GM19395 (cell line): ENCODE results near the gene SHPK.

Source experiments
- ATAC-seq: cut with Tn5 transposase; IDR thresholded peaks from one replicate; pipeline ENCODE4 v1.9.1; 2021; ENCODE audit warnings: mild to moderate bottlenecking, moderate library complexity; ENCODE audit not compliant: unreplicated experiment

SHPK gene, protein sequence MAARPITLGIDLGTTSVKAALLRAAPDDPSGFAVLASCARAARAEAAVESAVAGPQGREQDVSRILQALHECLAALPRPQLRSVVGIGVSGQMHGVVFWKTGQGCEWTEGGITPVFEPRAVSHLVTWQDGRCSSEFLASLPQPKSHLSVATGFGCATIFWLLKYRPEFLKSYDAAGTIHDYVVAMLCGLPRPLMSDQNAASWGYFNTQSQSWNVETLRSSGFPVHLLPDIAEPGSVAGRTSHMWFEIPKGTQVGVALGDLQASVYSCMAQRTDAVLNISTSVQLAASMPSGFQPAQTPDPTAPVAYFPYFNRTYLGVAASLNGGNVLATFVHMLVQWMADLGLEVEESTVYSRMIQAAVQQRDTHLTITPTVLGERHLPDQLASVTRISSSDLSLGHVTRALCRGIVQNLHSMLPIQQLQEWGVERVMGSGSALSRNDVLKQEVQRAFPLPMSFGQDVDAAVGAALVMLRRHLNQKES

DNA sequence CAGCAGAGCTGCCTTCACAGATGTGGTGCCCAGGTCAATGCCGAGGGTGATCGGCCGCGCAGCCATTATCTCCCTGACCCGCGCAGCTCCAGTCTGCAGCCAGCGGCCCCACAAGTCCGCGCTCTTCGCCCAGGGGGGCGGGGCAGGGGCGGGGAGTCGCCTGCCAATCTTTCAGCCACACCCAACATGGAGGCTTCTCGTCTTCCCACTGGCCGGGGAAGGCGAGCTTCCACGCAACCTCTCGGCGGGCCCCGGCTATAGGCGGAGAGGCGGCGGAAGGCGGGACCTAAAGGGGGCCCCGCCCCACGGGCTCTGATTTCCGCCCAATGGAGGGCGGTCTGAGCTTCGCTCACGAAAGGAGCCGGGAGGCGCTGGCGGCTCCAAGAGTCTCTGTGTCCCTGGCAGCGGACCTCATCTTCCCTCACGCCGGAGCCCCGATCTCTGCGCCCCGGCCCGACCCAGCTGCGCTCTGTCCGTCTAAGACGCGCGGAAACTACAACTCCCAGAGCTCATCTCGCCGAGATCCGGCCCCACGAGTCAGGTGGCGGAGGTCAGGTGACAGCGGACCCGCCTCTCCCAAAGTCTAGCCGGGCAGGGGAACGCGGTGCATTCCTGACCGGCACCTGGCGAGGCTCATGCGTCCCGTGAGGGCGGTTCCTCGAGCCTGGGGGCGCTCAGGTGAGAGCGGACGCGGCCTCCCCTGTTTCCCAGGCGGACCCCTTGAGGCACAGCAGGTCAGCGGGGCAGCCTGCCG lies at the start of gene SHPK, which contains the start of gene CTNS:
TSS of gene SHPK (minus strand) at position 97 of the 754 bp plus-strand sequence. CDS start at position 66, 31 bp downstream.
TSS of gene CTNS (plus strand) at position 607 of the 754 bp plus-strand sequence. CDS start 3,447 bp downstream, outside the sequence.
- ATAC-seq, result peak; percentile 91

DNA sequence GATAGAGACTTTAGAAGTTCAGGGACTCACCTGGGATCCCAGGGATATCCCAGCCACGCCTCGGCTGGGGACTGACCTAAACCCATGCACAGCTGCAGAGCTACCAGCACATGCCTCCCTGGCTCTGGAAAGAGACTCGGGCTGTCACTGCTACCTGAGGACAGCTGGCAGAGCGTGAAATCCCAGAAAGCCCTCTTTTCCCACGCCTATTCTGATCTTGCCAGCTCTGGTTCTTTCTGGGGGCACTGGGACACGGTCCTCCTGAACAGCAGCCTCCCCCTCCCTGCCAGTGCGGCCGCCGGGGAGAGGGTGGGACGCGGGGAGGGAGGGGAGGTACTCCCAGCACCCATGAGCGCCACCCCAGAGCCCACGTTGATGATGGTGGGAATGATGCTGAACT lies 49.1 kb upstream of the SHPK start:
- no peak for ATAC-seq

DNA sequence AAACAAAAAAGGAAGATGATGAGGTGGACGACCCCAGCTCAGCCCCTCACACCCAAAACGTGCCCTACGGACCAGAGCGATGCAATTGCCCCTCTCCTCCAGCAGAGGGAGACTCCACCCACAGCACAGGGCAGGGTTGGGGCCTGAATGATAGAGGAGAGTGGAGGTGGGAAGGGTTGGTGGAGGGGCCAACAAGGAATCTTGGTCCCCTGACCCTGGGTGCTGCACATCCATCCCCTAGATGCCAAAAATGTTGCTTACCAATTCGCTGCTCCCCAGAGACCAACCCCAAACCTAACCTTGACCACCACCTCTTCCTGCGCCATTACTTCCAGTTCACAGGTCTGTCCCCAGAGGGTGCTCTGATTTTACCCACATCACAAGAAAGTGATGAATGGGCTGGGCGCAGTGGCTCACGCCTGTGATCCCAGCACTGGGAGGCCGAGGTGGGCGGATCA lies 47.0 kb upstream of the SHPK start:
- ATAC-seq, result peak; percentile 76

DNA sequence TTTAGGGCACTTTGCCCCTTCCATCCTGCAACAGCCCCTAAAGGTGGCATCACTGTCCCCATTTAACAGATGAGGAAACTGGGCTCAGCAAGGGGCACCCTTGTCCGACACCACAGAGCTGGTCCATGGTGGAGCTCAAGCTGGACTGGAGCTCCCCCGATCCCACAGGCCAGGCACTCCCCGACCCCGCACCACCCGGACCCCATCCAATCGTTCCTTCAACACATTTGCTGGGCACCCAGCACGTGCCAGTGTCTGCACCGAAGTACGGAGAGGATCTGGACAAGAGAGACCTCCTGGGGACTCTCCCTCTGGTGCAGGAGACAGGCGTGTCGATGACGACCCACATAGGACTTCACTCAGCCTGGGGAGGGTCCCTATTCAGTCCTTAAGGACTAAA lies 46.0 kb upstream of the SHPK start:
- no peak for ATAC-seq

DNA sequence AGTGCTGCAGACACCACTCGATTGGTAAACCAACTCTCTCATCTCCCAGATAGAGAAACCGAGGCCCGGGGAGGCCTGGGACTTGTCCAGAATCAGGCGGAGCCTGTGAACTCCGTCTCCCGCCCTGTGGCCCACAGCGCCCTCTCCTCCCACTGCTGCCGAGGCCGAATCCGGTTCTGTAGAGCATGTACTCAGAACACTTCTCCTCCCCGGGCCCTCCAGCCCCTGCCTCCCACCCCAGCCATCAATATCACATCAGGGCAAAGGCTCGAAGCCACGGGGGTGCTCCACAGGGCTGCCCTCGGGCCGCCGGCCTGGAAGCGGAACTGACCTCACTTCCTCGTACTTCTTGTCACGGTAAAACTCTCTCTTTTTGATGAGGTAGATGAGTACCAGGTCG lies 45.5 kb upstream of the SHPK start:
- no peak for ATAC-seq

DNA sequence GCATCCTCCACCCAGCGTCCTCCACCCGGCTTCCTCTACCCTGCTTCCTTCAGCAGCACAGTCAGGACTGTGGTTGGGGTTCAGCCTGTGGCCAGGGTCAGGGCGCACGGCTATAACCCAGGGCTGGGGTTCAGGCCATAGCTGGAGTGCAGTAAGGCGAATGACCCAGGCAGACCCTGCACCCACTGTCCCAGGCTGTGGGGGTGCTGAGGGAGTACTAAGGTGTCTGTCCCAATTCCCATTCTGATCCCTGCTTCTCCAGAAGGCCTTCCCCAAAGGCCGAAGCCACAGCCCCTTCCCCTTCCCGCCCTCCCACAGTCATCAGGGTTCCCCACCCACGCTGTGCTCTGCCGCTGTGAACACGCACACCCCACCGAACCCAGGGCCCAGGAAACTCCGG lies 45.0 kb upstream of the SHPK start:
- ATAC-seq, result no peak

DNA sequence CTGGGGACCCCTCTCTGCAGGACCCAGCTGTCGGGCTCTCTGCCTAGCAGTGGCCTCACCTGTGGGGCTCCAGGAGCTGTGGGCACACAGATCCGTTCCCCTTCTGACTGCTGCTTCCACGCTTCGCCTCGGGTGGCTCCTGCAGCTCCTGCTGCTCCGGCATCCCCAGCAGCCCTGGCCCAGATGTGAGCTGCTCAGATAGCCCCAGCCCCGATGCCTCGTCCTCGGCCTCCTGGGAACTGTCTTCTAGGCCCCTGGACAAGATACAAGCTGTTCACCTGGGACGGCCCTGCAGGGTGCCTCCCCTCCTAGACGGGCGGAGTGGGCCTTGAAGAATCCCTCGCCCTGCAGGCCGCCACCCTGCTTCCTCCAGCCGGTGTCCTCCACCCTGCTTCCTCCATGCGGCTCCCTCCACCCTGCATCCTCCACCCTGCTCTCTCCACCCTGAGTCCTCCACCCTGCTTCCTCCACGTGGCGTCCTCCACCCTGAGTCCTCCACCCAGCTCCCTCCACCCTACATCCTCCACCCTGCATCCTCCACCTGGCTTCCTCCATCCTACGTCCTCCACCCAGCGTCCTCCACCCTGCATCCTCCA lies 43.6 kb upstream of the SHPK start:
- ATAC-seq, result no peak

DNA sequence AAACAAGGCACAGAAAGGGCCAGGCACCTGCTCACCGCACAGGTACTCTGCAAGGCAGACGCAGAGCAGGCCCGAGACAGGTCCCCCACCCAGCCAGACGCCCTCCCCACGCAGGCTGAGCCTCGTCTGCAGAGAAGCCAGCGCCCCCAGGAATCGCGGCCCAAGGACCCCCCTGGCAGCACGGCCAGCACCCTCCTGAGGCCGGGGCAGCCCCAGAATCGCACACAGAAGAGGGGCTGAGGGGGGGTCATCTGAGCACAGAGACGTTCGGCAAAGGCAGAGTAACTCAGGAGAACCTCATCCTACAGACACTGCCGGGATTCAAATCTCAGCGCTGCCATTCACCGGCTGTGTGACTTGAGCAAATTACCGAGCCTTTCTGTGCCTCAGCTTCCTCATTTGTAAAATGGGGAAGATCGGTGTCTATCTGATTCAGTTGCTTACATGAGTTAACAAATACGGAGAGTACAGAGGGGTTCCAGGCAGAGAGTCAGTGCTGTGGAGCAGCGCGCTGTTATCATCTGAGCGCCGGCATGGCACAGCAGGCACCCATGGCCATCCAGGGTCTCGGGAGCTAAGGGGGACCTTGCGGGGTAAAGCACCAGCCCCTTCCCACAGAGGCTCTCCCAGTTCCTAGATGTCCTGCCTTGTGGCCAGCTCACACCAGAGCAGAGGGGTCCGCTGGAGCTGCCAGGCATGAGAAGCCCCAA lies 42.9 kb upstream of the SHPK start:
- ATAC-seq, result no peak

DNA sequence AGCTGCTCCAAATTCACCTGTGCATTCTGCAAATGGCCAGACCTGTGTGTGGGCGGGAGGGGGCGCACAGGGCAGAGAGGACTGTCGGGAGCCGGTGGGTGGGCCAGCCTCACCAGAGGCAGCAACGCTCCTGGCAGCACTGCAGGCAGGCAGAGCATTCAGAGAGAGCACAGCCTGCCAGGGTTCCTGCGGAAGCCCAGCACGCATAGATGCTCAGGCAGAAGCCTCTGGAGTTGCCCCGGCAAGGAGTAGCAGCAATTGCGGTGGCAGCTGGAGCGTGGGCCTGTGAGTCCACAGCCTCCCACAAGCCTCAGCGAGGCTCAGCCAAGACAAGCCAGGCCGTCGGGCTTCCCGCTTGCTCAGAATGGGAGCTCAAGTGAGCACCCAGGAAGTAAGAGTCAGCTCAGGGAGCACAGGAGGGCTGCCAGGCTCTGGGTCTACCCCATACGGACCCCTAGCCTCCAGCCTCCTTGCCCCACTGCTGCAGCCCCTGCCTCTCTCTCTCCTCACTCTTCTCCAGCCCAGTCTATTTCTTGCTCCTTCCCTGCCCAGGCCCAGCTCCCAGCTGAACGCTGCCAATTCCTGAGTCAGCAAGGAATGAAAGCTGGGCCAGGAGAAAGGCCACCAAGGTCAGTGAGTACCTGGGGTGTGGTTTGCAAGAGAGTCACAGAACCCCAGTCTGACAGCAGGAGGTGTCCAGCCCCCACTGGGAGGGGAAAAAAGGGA lies 42.2 kb upstream of the SHPK start:
- no peak for ATAC-seq

DNA sequence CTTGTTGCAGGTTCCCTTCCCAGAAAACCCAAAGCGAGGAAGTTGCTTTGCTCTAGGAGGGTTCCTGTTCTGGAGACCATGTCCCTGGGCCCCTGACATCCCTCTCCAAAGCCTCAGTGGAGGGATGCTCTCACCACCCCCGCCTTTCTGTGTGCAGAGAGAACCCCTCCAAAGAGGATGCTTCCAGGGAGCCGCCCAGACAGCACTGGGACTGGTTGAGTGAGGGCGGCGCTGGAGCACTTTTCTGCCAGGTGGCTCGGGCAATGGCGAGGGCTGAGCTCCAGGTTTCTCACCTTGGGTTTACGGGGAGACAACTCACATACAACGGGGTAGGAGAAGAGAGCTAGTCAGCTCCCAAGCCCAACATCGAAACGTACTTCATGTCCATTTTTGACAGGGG lies 39.8 kb upstream of the SHPK start:
- no peak for ATAC-seq

DNA sequence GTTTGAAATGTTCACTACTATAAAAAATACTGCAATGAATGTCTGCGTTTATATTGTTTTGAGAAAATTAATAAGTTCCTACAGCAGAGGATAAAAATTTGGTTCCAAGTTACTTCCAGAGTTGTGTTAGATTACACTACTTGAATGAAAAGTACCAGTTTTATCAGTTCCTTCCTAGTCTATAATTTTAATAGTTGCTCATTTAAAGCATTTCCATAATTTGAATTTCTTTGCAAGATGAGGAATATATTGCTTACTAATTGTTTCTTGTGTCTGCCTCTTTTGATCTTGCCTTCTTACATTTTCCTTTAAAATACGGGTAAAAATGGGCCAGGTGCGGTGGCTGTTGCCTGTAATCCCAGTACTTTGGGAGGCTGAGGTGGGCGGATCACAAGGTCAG lies 36.5 kb upstream of the SHPK start:
- ATAC-seq, result no peak

DNA sequence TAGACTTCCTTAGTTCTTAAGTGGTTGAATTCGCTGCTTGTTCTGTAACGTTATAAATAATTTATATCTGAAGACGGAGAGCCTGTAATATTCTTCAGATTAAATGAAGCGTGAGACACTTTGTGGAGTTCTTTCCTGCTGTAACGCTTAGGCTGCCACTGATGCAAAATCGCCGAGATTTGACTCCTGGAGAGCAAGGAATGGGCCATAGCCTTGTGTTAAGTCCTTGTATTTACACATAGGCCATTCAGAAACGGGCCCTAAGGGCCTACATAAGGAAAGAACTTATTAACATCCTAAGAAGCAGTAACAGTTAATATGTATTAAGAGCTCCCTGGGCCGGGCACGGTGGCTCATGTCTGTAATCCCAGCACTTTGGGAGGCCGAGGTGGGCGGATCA lies 33.5 kb upstream of the SHPK start:
- no peak for ATAC-seq

DNA sequence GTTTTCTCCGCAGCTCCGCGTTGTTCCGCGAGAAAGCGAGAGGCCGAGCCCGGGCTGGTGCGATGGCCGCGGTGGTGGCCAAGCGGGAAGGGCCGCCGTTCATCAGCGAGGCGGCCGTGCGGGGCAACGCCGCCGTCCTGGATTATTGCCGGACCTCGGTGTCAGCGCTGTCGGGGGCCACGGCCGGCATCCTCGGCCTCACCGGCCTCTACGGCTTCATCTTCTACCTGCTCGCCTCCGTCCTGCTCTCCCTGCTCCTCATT lies 33.0 kb upstream of the SHPK start:
- ATAC-seq, result peak; percentile 14

DNA sequence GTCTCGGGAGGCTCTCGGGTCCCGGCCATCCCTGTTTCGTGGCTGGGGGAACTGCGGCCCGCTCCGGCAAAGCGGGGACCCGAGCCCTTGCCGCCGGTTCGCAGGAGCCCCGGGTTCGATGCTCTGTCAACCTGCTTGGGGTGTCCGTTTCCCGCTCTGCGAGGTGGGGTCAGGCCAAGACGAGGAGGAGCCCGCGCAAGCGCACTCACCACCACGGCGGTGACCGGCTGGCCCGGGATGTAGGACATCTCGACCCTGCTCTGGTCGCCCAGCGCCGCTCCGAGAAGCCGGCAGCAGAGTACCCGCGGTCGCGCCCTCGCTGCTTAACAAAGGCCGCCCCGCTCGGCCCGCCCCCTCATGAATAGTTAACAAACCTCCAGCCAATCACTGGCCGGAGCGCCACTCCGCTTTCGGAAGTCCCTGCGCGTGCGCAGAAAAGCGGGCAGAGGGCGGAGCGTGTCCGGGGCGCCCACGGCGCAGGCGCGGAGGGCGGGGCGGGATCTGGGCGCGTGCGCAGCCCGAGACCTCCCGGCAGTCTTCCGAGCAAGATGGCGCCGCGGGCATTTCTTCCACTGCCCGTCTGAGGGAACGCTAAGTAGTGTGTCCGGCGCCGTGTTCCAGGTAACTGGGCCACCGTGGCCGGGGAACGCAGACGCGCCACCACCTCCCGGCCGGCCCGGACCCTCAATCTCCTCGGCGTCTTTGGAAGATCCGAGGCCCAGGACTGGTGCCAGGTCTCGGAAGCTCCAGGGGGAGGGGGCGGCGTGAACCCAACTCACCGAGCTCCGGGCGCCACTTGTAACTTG lies 32.4 kb upstream of the SHPK start, which contains the start of the genes EMC6 and TAX1BP3:
TSS of gene EMC6 (plus strand) at position 534 of the 806 bp plus-strand sequence. CDS start 335 bp downstream, outside the sequence.
TSS of gene TAX1BP3 (minus strand) at position 300 of the 806 bp plus-strand sequence. CDS start at position 248, 52 bp downstream.
- ATAC-seq, result peak; percentile 88

DNA sequence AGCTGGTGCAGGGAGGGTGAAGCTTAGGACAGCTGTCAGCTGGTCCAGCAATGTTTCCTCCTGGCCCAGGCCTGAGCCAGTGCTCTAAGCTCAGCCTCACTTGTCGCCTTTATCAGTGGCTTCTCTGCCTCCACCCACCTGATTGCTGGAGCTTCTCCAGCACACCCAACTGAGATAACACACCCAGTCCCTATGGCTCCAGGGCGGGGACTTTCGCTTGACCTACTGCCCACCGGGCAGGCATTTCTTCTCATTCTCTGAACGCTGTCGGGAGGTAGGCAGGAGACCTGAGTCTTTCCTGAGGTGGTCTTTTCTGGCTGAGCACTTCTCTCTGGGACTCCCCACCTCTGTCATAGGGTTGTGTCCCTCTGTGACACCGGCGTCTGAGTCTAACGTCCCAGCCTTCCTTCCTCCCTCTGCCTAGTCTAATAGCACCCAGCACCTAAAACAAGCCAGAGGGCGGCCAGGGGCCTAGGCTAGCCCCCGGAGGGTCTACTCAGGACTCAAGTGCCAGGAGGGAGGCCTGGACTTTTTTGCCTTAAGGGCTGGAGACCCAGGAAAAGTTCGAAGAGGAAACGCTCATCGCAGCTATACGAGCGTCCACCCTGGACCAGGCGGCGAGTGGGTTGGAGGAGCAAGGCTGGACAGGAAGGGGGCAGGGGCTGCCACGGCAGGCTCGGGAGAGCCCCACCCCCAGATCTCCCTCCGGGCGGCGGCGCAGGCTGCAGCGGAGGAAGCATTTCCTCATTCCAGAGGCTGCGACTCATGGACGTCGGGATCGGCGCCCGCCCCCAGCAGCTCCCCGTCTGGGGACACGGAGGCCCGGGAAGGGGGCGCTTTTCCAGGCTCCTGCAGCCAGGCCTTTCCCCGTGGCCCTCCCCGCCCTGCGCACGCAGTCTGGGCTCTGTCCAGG lies 31.6 kb upstream of the SHPK start:
- ATAC-seq, result peak; percentile 8

DNA sequence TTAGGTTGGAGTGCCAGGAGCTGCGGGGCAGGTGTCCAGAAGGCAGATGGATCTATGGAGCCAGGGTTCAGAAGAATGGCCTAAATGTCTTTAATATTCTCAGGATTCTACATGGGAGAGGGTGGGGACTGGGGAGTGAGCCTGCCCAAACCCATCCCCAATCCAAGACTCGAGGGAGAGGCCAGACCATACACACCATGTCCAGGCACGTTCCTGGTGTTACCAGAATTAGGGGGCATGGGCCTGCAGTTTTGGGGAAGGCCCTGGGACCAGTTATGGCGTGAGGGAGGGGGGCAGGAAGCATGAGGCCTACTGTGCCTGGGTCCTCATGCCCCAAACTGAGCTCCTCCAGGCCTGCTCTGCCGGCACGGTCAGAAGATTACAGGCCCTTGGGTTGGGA lies 30.5 kb upstream of the SHPK start:
- ATAC-seq, result no peak

DNA sequence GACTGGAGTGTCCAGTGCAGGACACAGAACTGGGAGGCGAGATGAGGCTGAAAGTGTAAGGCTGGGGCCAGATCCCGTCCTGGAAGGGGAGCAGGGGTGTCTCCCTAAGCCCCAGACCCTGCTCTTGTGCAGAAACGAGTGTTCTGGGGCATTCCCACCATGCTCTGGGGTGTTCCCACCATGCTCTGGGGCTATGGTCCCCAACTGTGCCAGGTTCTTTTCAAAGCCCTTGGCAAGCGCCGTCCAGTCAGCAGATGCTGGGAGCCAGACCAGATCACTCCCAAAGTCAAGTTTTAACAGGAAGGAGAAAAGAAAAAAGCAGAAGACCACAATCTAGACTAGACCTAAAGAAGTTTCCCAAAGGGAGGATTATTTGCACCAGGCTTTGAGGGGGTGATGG lies 29.8 kb upstream of the SHPK start:
- no peak for ATAC-seq
